Neural crest cell (in vitro differentiated cells): ENCODE data around the gene AHI1. TPM values are rescaled to one million over a fixed set of nuclear protein-coding genes. Genes with fewer than 3 reads are reported as not detected.

ENCODE experiments used
- DNase-seq: peaks from one replicate; pipeline ENCODE4 v3.0.0; 2021; ENCODE audit warnings: low read depth, mixed read lengths, low spot score
- H3K27ac Mint-ChIP-seq: one replicate; pipeline ENCODE4 v1.8.0; 2021; ENCODE audit warnings: mild to moderate bottlenecking, mixed read lengths; ENCODE audit not compliant: unreplicated experiment
- H3K27me3 Mint-ChIP-seq: 2 replicates; pipeline ENCODE4 v1.8.0; 2021; ENCODE audit warnings: low read depth, mild to moderate bottlenecking, mixed read lengths
- H3K36me3 Mint-ChIP-seq: 2 replicates; pipeline ENCODE4 v1.8.0; 2021; ENCODE audit warnings: low read depth, mild to moderate bottlenecking, mixed read lengths
- H3K4me1 Mint-ChIP-seq: 2 replicates; pipeline ENCODE4 v1.8.0; 2021; ENCODE audit warnings: mixed read lengths
- H3K4me3 Mint-ChIP-seq: one replicate; pipeline ENCODE4 v1.8.0; 2021; ENCODE audit warnings: mild to moderate bottlenecking, mixed read lengths
- H3K9me3 Mint-ChIP-seq: 2 replicates; pipeline ENCODE4 v1.8.0; 2021; ENCODE audit warnings: mixed read lengths
- CTCF ChIP-seq: fragments of 200-600 bp; sonication (generic); conservative IDR thresholded peaks from 2 replicates; pipeline ENCODE4 v1.5.0; 2021; ENCODE audit warnings: antibody characterized with exemption, mild to moderate bottlenecking
- total RNA-seq: library from RNA; stranded (reverse); gene quantifications from 2 replicates; pipeline ENCODE4 v1.2.1, GENCODE V29; 2021

AHI1 gene
- total RNA-seq, 1 donor from 2014 or later: 27.6 TPM

DNA sequence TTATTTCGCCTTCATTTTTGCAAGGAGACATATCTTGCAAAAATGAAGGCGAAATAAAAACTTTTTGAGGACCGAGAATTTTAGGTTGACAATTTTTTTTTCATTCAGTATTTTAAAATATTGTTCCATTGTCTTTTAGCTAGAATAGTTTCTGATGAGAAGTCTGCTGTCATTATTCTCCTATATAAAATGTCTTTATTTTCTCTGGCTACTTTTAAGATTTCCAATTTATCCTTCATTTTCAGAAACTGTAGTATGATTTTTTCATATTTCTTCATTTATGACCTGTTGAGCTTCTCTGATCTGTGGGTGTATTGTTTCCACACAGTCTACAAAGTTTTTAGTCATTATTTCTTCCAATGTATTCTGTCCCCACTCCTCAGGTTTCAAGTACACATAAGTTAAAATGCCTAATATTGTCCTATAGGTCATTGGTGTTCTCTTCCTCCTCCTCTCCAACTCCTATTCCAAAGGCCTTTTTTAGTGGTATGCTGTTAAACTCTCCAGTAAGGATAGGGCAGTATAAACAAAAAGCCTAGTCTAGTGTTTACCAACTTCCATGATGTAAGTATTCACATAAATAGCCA is 15.7 kb downstream of the AHI1 start:
- H3K36me3 Mint-ChIP-seq: peaks cover 70% of the 10 kb centered on the region
- no peak overlapping the region for H3K27ac Mint-ChIP-seq
- TF ChIP-seq CTCF: no peak
- no peak overlapping the region for H3K4me3 Mint-ChIP-seq
- H3K4me1 Mint-ChIP-seq: no peaks in the 10 kb centered on the region
- no peaks in the 10 kb centered on the region for H3K27me3 Mint-ChIP-seq
- H3K9me3 Mint-ChIP-seq: peaks cover 21% of the 10 kb centered on the region
- no peak for DNase-seq

DNA sequence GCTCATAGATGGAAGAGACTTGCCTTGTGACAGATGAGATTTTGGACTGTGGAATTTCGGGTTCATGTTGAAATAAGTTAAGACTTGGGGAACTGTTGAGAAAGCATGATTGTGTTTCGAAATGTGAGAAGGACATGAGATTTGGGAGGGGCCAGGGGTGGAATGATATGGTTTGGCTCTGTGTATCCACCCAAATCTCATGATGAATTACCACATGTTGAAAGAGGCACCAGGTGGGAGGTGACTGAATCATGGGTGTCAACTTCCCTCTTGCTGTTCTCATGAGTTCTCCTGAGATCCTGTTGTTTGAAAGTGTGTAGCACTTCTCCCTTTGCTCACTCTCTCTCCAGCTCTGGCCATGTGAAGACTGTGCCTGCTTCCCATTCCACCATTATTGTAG is 17.9 kb downstream of the AHI1 start:
- peaks cover 61% of the 10 kb centered on the region for H3K36me3 Mint-ChIP-seq
- DNase-seq: no peak
- no peaks in the 10 kb centered on the region for H3K27me3 Mint-ChIP-seq
- peaks cover 21% of the 10 kb centered on the region for H3K9me3 Mint-ChIP-seq
- no peak overlapping the region for H3K27ac Mint-ChIP-seq
- H3K4me1 Mint-ChIP-seq: no peaks in the 10 kb centered on the region
- no peak for TF ChIP-seq CTCF
- H3K4me3 Mint-ChIP-seq: no peak overlapping the region

- H3K36me3 Mint-ChIP-seq: peaks cover 53% of the 10 kb centered on the region
- H3K9me3 Mint-ChIP-seq: peaks cover 17% of the 10 kb centered on the region
- no peak overlapping the region for H3K4me3 Mint-ChIP-seq
Observed at GRCh38 chr6:135478626-135479025, 18.9 kb downstream of the AHI1 start.

GRCh38 chr6:135475292-135475886 is 22.2 kb downstream of the AHI1 start:
- H3K27ac Mint-ChIP-seq: no peak overlapping the region

More at GRCh38 chr6:135478626-135479025, 18.9 kb downstream of the AHI1 start:
- Mint-ChIP-seq H3K4me1 (no peaks in the 10 kb centered on the region), H3K27me3 (no peaks in the 10 kb centered on the region), H3K27ac (no peak overlapping the region)
- no peak for DNase-seq
- TF ChIP-seq CTCF: no peak

GRCh38 chr6:135474362-135474761 is 23.2 kb downstream of the AHI1 start:
- no peaks in the 10 kb centered on the region for H3K4me1 Mint-ChIP-seq
- no peak overlapping the region for H3K4me3 Mint-ChIP-seq
- H3K9me3 Mint-ChIP-seq: peaks cover 18% of the 10 kb centered on the region
- no peaks in the 10 kb centered on the region for H3K27me3 Mint-ChIP-seq
- no peak for TF ChIP-seq CTCF
- no peak overlapping the region for H3K27ac Mint-ChIP-seq
- H3K36me3 Mint-ChIP-seq: peaks cover 45% of the 10 kb centered on the region
- DNase-seq: no peak

More at GRCh38 chr6:135475292-135475886, 22.2 kb downstream of the AHI1 start:
- DNase-seq: no peak
- Mint-ChIP-seq H3K4me3 (no peak overlapping the region), H3K36me3 (peaks cover 43% of the 10 kb centered on the region), H3K27me3 (no peaks in the 10 kb centered on the region), H3K9me3 (peaks cover 16% of the 10 kb centered on the region), H3K4me1 (no peaks in the 10 kb centered on the region)
- no peak for TF ChIP-seq CTCF
